Cardiac muscle cell (in vitro differentiated cells and primary cell): ENCODE results near the gene CDK14. TPM values are rescaled to one million over a fixed set of nuclear protein-coding genes. Genes with fewer than 3 reads are reported as not detected.

Experiments
- DNase-seq, 2 donors: peaks; one replicate each; pipeline versions ENCODE4 v3.0.0 to v3.0.0-alpha.2; 2010 to 2017; ENCODE audit warnings: low read depth in 1 of 2, low spot score in 1 of 2
- H3K27ac ChIP-seq: fragments of 200-600 bp; sonication (generic); 2 replicates; pipeline ENCODE4 v1.5.1; 2016
- H3K27me3 ChIP-seq: fragments of 200-600 bp; sonication (generic); 2 replicates; pipeline ENCODE4 v1.6.0; 2016; ENCODE audit warnings: control low read depth
- H3K36me3 ChIP-seq: fragments of 200-600 bp; sonication (generic); 2 replicates; pipeline ENCODE4 v1.5.1; 2016; ENCODE audit warnings: control low read depth
- H3K4me1 ChIP-seq: fragments of 200-600 bp; sonication (generic); 2 replicates; pipeline ENCODE4 v1.8.1; 2017; ENCODE audit warnings: low read depth, mild to moderate bottlenecking, mixed run types
- H3K4me3 ChIP-seq: fragments of 200-600 bp; sonication (generic); 2 replicates; pipeline ENCODE4 v1.5.1; 2016; ENCODE audit warnings: mild to moderate bottlenecking
- H3K9me3 ChIP-seq: fragments of 200-600 bp; sonication (generic); 2 replicates; pipeline ENCODE4 v1.5.1; 2017; ENCODE audit warnings: low read depth, mild to moderate bottlenecking, control low read depth
- polyA plus RNA-seq: library from polyadenylated mRNA; unstranded; fragments of >200 nt; fragmentation: Nextera tagmentation; extraction: Ambion mirVana; gene quantifications from 2 replicates; pipeline ENCODE4 v1.2.1, GENCODE V29; 2016
- total RNA-seq: library from RNA; depleted of rRNA; stranded (reverse); fragments of >200 nt; gene quantifications from 2 replicates; pipeline ENCODE4 v1.2.3, GENCODE V29; 2016
- TF ChIP-seq, protein P1 (sequence below): IDR thresholded peaks from 2 replicates; pipeline ENCODE4 v1.5.1; 2012; ENCODE audit warnings: low read depth, mild to moderate bottlenecking, low read length

CDK14 gene
- total and polyA plus RNA-seq, 2 experiments from 2014 or later = 22.5 to 23.1 TPM

GRCh38 chr7:90648107-90648506 is 52.0 kb downstream of the CDK14 start:
- Histone ChIP-seq H3K27me3 (no peaks in the 10 kb centered on the region), H3K9me3 (peaks cover 2% of the 10 kb centered on the region), H3K27ac (no peak overlapping the region), H3K36me3 (no peaks in the 10 kb centered on the region), H3K4me3 (no peak overlapping the region), H3K4me1 (no peaks in the 10 kb centered on the region)
- no peak for DNase-seq
- TF ChIP-seq, protein P1, sequence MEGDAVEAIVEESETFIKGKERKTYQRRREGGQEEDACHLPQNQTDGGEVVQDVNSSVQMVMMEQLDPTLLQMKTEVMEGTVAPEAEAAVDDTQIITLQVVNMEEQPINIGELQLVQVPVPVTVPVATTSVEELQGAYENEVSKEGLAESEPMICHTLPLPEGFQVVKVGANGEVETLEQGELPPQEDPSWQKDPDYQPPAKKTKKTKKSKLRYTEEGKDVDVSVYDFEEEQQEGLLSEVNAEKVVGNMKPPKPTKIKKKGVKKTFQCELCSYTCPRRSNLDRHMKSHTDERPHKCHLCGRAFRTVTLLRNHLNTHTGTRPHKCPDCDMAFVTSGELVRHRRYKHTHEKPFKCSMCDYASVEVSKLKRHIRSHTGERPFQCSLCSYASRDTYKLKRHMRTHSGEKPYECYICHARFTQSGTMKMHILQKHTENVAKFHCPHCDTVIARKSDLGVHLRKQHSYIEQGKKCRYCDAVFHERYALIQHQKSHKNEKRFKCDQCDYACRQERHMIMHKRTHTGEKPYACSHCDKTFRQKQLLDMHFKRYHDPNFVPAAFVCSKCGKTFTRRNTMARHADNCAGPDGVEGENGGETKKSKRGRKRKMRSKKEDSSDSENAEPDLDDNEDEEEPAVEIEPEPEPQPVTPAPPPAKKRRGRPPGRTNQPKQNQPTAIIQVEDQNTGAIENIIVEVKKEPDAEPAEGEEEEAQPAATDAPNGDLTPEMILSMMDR = no peak

DNA sequence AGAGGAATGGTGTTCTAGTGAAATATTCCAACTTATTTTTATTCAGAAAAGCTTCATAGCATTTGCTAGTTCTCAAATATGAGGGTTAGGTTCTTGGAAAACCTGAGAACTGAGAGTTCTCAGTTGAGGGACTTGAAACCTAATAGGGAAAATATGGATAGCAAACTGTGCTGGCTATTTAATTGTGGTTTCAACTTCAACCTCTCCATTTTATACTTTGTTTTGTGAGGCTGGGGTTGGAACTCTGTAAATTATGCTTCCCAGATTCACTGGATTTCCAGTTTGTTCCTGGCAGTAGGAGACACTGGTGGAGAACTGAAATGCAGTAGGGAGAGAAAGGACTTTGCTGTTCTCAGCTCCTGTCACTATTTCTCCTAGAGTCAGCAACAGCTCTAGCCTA is 52.7 kb downstream of the CDK14 start:
- H3K27ac ChIP-seq = no peak overlapping the region
- DNase-seq = no peak
- H3K9me3 ChIP-seq = peaks cover 2% of the 10 kb centered on the region
- TF ChIP-seq, protein P1 = no peak
- no peaks in the 10 kb centered on the region for H3K4me1 ChIP-seq
- no peaks in the 10 kb centered on the region for H3K36me3 ChIP-seq
- H3K27me3 ChIP-seq = no peaks in the 10 kb centered on the region
- H3K4me3 ChIP-seq = no peak overlapping the region

- TF ChIP-seq, protein P1 = no peak
- DNase-seq = no peak
- H3K27me3 ChIP-seq = no peaks in the 10 kb centered on the region
- H3K4me1 ChIP-seq = no peaks in the 10 kb centered on the region
- no peaks in the 10 kb centered on the region for H3K36me3 ChIP-seq
- no peak overlapping the region for H3K27ac ChIP-seq
- no peak overlapping the region for H3K4me3 ChIP-seq
- peaks cover 2% of the 10 kb centered on the region for H3K9me3 ChIP-seq
Measured at GRCh38 chr7:90654718-90655427, 58.8 kb downstream of the CDK14 start.

DNA sequence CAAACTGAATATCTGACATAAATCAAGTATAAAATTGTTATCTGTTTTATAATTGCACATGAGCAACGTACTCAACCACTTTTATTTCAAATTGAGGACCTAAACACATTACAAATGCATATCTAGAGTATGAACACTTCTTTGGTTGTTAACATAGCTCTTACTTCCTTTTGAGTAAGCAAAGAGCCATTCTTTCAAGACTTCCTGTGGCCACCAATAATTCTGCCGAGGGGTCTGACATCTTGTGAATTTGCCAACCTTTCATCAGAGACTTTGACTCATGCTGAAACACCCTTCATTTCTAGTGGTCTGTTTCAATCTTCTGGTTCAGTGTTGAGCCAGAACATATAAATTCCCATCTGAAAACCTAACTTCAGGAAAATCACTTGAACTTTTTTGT is 59.4 kb downstream of the CDK14 start:
- no peak overlapping the region for H3K27ac ChIP-seq
- peak in 1 of 2 donors; percentile 78 for DNase-seq
- H3K27me3 ChIP-seq = no peaks in the 10 kb centered on the region
- peaks cover 2% of the 10 kb centered on the region for H3K9me3 ChIP-seq
- TF ChIP-seq, protein P1 = no peak
- no peaks in the 10 kb centered on the region for H3K36me3 ChIP-seq
- H3K4me1 ChIP-seq = no peaks in the 10 kb centered on the region
- H3K4me3 ChIP-seq = no peak overlapping the region

DNA sequence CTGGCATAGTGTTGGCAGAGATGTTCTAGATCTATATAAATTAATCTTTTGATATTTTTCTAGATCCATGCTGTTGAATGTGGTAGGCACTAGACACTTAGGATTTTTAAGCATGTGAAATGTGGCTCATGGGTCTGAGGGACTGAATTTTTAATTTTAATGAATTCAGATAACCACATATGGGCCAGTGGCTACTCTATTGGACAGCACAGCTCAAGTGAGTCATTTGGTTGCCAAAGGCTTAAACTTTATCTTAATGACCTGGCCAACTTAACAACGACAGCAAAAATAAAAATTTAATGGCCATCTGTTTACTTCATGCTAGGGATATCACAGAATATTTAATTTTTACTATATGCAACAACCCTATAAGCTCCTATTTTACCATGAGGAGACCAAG is 61.4 kb downstream of the CDK14 start:
- no peak overlapping the region for H3K4me3 ChIP-seq
- H3K9me3 ChIP-seq = no peaks in the 10 kb centered on the region
- peaks cover 10% of the 10 kb centered on the region for H3K4me1 ChIP-seq
- H3K27ac ChIP-seq = no peak overlapping the region
- H3K36me3 ChIP-seq = no peaks in the 10 kb centered on the region
- TF ChIP-seq, protein P1 = no peak
- DNase-seq = no peak
- no peaks in the 10 kb centered on the region for H3K27me3 ChIP-seq
